Panc1 (cell line): ENCODE data around the gene MTA1.

Experiments
- TF ChIP-seq, protein P1 (sequence below), 2 experiments: IDR thresholded peaks; 2 replicates each; pipeline ENCODE4 v1.6.1; 2011 to 2012; ENCODE audit warnings: low read depth in 2 of 2, control low read depth in 1 of 2, low read length in 1 of 2, mild to moderate bottlenecking in 1 of 2, moderate library complexity in 1 of 2; ENCODE audit not compliant: insufficient read depth in 1 of 2
- TF ChIP-seq, protein P2 (sequence below): fragments of 450-650 bp; IDR thresholded peaks from 2 replicates; pipeline ENCODE4 v1.5.1; 2017; ENCODE audit warnings: mild to moderate bottlenecking

DNA sequence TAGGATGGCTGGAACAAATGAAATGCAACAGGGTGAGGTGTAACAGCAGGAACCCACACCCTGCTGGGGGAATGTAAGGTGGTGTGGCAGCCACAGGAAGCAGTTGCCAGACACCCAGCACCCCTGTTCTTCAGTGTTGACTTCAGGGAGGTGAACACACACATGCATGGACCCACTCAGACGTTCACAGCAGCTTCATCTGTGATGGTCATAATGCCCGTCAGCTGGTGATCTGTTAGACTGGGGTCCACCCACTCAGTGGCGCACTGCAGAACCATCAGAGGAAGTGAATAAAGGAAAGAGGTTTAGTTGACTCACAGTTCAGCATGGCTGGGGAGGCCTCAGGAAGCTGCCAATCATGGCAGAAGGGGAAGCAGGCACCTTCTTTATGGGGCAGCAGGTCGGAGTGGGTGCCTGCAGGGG is 44.0 kb upstream of the MTA1 start:
- TF ChIP-seq, protein P1, sequence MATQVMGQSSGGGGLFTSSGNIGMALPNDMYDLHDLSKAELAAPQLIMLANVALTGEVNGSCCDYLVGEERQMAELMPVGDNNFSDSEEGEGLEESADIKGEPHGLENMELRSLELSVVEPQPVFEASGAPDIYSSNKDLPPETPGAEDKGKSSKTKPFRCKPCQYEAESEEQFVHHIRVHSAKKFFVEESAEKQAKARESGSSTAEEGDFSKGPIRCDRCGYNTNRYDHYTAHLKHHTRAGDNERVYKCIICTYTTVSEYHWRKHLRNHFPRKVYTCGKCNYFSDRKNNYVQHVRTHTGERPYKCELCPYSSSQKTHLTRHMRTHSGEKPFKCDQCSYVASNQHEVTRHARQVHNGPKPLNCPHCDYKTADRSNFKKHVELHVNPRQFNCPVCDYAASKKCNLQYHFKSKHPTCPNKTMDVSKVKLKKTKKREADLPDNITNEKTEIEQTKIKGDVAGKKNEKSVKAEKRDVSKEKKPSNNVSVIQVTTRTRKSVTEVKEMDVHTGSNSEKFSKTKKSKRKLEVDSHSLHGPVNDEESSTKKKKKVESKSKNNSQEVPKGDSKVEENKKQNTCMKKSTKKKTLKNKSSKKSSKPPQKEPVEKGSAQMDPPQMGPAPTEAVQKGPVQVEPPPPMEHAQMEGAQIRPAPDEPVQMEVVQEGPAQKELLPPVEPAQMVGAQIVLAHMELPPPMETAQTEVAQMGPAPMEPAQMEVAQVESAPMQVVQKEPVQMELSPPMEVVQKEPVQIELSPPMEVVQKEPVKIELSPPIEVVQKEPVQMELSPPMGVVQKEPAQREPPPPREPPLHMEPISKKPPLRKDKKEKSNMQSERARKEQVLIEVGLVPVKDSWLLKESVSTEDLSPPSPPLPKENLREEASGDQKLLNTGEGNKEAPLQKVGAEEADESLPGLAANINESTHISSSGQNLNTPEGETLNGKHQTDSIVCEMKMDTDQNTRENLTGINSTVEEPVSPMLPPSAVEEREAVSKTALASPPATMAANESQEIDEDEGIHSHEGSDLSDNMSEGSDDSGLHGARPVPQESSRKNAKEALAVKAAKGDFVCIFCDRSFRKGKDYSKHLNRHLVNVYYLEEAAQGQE (IDR thresholded peaks at IDR 0.05; ENCODE audit: insufficient read depth in 1 of 2, low read depth in 2 of 2, low read length in 1 of 2), result no peak
- TF ChIP-seq, protein P2, sequence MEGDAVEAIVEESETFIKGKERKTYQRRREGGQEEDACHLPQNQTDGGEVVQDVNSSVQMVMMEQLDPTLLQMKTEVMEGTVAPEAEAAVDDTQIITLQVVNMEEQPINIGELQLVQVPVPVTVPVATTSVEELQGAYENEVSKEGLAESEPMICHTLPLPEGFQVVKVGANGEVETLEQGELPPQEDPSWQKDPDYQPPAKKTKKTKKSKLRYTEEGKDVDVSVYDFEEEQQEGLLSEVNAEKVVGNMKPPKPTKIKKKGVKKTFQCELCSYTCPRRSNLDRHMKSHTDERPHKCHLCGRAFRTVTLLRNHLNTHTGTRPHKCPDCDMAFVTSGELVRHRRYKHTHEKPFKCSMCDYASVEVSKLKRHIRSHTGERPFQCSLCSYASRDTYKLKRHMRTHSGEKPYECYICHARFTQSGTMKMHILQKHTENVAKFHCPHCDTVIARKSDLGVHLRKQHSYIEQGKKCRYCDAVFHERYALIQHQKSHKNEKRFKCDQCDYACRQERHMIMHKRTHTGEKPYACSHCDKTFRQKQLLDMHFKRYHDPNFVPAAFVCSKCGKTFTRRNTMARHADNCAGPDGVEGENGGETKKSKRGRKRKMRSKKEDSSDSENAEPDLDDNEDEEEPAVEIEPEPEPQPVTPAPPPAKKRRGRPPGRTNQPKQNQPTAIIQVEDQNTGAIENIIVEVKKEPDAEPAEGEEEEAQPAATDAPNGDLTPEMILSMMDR, result no peak
